T-helper 1 cell treated with Interleukin-12 subunit alpha and Interleukin-12 subunit beta and Interleukin-4 antibody, amounts not matched to agents 30 μg/mL and 1 μg/mL, for 36 hours (primary cell): Measurements from ENCODE around the gene CTRB1.
"Not testable (repeated sequence)": the region's sequence is repeated elsewhere in the genome, so short reads cannot be mapped to it uniquely, and the experiment has no call there.

Experiments
- H3K27ac Mint-ChIP-seq: one replicate; pipeline ENCODE4 v1.8.0; 2021; ENCODE audit warnings: mild to moderate bottlenecking, mixed read lengths
- H3K27me3 Mint-ChIP-seq: one replicate; pipeline ENCODE4 v1.8.0; 2021; ENCODE audit warnings: low read depth, mixed read lengths
- H3K36me3 Mint-ChIP-seq: one replicate; pipeline ENCODE4 v1.8.0; 2021; ENCODE audit warnings: low read depth, mixed read lengths
- H3K4me1 Mint-ChIP-seq: one replicate; pipeline ENCODE4 v1.8.0; 2021; ENCODE audit warnings: low read depth, mixed read lengths
- H3K4me3 Mint-ChIP-seq: one replicate; pipeline ENCODE4 v1.8.0; 2021; ENCODE audit warnings: mild to moderate bottlenecking, moderate library complexity, mixed read lengths
- H3K9me3 Mint-ChIP-seq: one replicate; pipeline ENCODE4 v1.8.0; 2021; ENCODE audit warnings: mixed read lengths

CTRB1 gene

GRCh38 chr16:75209514-75209913, 9.3 kb upstream of the CTRB1 start:
- not testable (repeated sequence) for H3K27me3 Mint-ChIP-seq, H3K4me3 Mint-ChIP-seq

GRCh38 chr16:75209944-75210343, 8.8 kb upstream of the CTRB1 start:
- no peak overlapping the region for H3K27ac Mint-ChIP-seq
- H3K4me3 Mint-ChIP-seq = no peak overlapping the region
- H3K36me3 Mint-ChIP-seq = no peaks in the 10 kb centered on the region
- no peaks in the 10 kb centered on the region for H3K9me3 Mint-ChIP-seq
- H3K4me1 Mint-ChIP-seq = no peaks in the 10 kb centered on the region
- H3K27me3 Mint-ChIP-seq = no peaks in the 10 kb centered on the region

More at GRCh38 chr16:75209514-75209913, 9.3 kb upstream of the CTRB1 start:
- H3K9me3 Mint-ChIP-seq, H3K4me1 Mint-ChIP-seq, H3K36me3 Mint-ChIP-seq, H3K27ac Mint-ChIP-seq: not testable (repeated sequence)

GRCh38 chr16:75211286-75211685, 7.5 kb upstream of the CTRB1 start:
- not testable (repeated sequence) for H3K4me3 Mint-ChIP-seq, H3K36me3 Mint-ChIP-seq, H3K27ac Mint-ChIP-seq, H3K9me3 Mint-ChIP-seq, H3K4me1 Mint-ChIP-seq, H3K27me3 Mint-ChIP-seq

GRCh38 chr16:75216127-75216526, 2.7 kb upstream of the CTRB1 start:
- no peak overlapping the region for H3K27ac Mint-ChIP-seq
- H3K9me3 Mint-ChIP-seq = no peaks in the 10 kb centered on the region
- H3K4me3 Mint-ChIP-seq = no peak overlapping the region
- no peaks in the 10 kb centered on the region for H3K27me3 Mint-ChIP-seq
- no peaks in the 10 kb centered on the region for H3K36me3 Mint-ChIP-seq
- H3K4me1 Mint-ChIP-seq = peaks cover 5% of the 10 kb centered on the region

GRCh38 chr16:75216576-75216975, 2.2 kb upstream of the CTRB1 start:
- no peaks in the 10 kb centered on the region for H3K9me3 Mint-ChIP-seq
- no peak overlapping the region for H3K27ac Mint-ChIP-seq
- no peaks in the 10 kb centered on the region for H3K27me3 Mint-ChIP-seq
- no peak overlapping the region for H3K4me3 Mint-ChIP-seq
- no peaks in the 10 kb centered on the region for H3K36me3 Mint-ChIP-seq
- peaks cover 5% of the 10 kb centered on the region for H3K4me1 Mint-ChIP-seq

- no peak overlapping the region for H3K27ac Mint-ChIP-seq
- H3K4me1 Mint-ChIP-seq = peaks cover 5% of the 10 kb centered on the region
- H3K27me3 Mint-ChIP-seq = no peaks in the 10 kb centered on the region
- no peaks in the 10 kb centered on the region for H3K9me3 Mint-ChIP-seq
- H3K36me3 Mint-ChIP-seq = no peaks in the 10 kb centered on the region
- no peak overlapping the region for H3K4me3 Mint-ChIP-seq
Measured at GRCh38 chr16:75217389-75217851, 1.4 kb upstream of the CTRB1 start.

GRCh38 chr16:75219088-75219487, 300 bp downstream of the CTRB1 start:
- Mint-ChIP-seq H3K4me3 (no peak overlapping the region), H3K27me3 (no peaks in the 10 kb centered on the region), H3K36me3 (no peaks in the 10 kb centered on the region), H3K4me1 (peaks cover 5% of the 10 kb centered on the region), H3K9me3 (no peaks in the 10 kb centered on the region), H3K27ac (peak overlapping the region; percentile 31)

GRCh38 chr16:75219838-75220237, 1.1 kb downstream of the CTRB1 start:
- peak overlapping the region; percentile 59 for H3K4me3 Mint-ChIP-seq
- no peaks in the 10 kb centered on the region for H3K27me3 Mint-ChIP-seq
- H3K4me1 Mint-ChIP-seq = peaks cover 5% of the 10 kb centered on the region
- H3K27ac Mint-ChIP-seq = peak overlapping the region; percentile 54
- H3K36me3 Mint-ChIP-seq = no peaks in the 10 kb centered on the region
- H3K9me3 Mint-ChIP-seq = no peaks in the 10 kb centered on the region

- no peaks in the 10 kb centered on the region for H3K36me3 Mint-ChIP-seq
- H3K27ac Mint-ChIP-seq = no peak overlapping the region
- H3K4me3 Mint-ChIP-seq = no peak overlapping the region
- H3K27me3 Mint-ChIP-seq = no peaks in the 10 kb centered on the region
- H3K9me3 Mint-ChIP-seq = no peaks in the 10 kb centered on the region
- peaks cover 5% of the 10 kb centered on the region for H3K4me1 Mint-ChIP-seq
Measured at GRCh38 chr16:75222271-75222783, 3.5 kb downstream of the CTRB1 start.

GRCh38 chr16:75223129-75223528, 4.3 kb downstream of the CTRB1 start:
- not testable (repeated sequence) for H3K4me1 Mint-ChIP-seq, H3K27ac Mint-ChIP-seq, H3K4me3 Mint-ChIP-seq, H3K9me3 Mint-ChIP-seq, H3K27me3 Mint-ChIP-seq, H3K36me3 Mint-ChIP-seq

GRCh38 chr16:75224306-75225082, 5.7 kb downstream of the CTRB1 start:
- Mint-ChIP-seq H3K27me3 (no peaks in the 10 kb centered on the region), H3K36me3 (no peaks in the 10 kb centered on the region), H3K9me3 (no peaks in the 10 kb centered on the region), H3K27ac (no peak overlapping the region), H3K4me3 (no peak overlapping the region), H3K4me1 (peaks cover 5% of the 10 kb centered on the region)

- peaks cover 1% of the 10 kb centered on the region for H3K4me1 Mint-ChIP-seq
- H3K36me3 Mint-ChIP-seq = no peaks in the 10 kb centered on the region
- H3K27me3 Mint-ChIP-seq = no peaks in the 10 kb centered on the region
- no peaks in the 10 kb centered on the region for H3K9me3 Mint-ChIP-seq
- H3K27ac Mint-ChIP-seq = no peak overlapping the region
- no peak overlapping the region for H3K4me3 Mint-ChIP-seq
Measured at GRCh38 chr16:75225092-75225491, 6.3 kb downstream of the CTRB1 start.

- no peaks in the 10 kb centered on the region for H3K27me3 Mint-ChIP-seq
- no peaks in the 10 kb centered on the region for H3K36me3 Mint-ChIP-seq
- no peaks in the 10 kb centered on the region for H3K4me1 Mint-ChIP-seq
- H3K9me3 Mint-ChIP-seq = no peaks in the 10 kb centered on the region
- no peak overlapping the region for H3K27ac Mint-ChIP-seq
- no peak overlapping the region for H3K4me3 Mint-ChIP-seq
Measured at GRCh38 chr16:75225678-75226515, 7.1 kb downstream of the CTRB1 start.

GRCh38 chr16:75226550-75227360, 8.0 kb downstream of the CTRB1 start:
- Mint-ChIP-seq H3K36me3 (no peaks in the 10 kb centered on the region), H3K4me3 (no peak overlapping the region), H3K27me3 (no peaks in the 10 kb centered on the region), H3K9me3 (no peaks in the 10 kb centered on the region), H3K4me1 (no peaks in the 10 kb centered on the region), H3K27ac (no peak overlapping the region)
